Chondrocyte (in vitro differentiated cells): Measurements from ENCODE around the gene IL22RA1. TPM values are rescaled to one million over a fixed set of nuclear protein-coding genes. Genes with fewer than 3 reads are reported as not detected.

Experiments
- DNase-seq: peaks from one replicate; pipeline ENCODE4 v3.0.0; 2021; ENCODE audit warnings: mixed read lengths, low spot score
- H3K27ac Mint-ChIP-seq: one replicate; pipeline ENCODE4 v1.8.0; 2021; ENCODE audit warnings: mild to moderate bottlenecking, moderate library complexity, mixed read lengths; ENCODE audit not compliant: unreplicated experiment
- H3K27me3 Mint-ChIP-seq: 2 replicates; pipeline ENCODE4 v1.8.0; 2021; ENCODE audit warnings: low read depth, mixed read lengths
- H3K36me3 Mint-ChIP-seq: 2 replicates; pipeline ENCODE4 v1.8.0; 2021; ENCODE audit warnings: low read depth, mixed read lengths
- H3K4me1 Mint-ChIP-seq: 2 replicates; pipeline ENCODE4 v1.8.0; 2021; ENCODE audit warnings: low read depth, mild to moderate bottlenecking, mixed read lengths
- H3K4me3 Mint-ChIP-seq: one replicate; pipeline ENCODE4 v1.8.0; 2021; ENCODE audit warnings: mild to moderate bottlenecking, moderate library complexity, mixed read lengths; ENCODE audit not compliant: unreplicated experiment
- H3K9me3 Mint-ChIP-seq: 2 replicates; pipeline ENCODE4 v1.8.0; 2021; ENCODE audit warnings: low read depth, mixed read lengths
- total RNA-seq: library from RNA; stranded (reverse); gene quantifications from 3 replicates; pipeline ENCODE4 v1.2.1, GENCODE V29; 2021
- TF ChIP-seq, protein P1 (sequence below): fragments of 200-600 bp; sonication (generic); IDR thresholded peaks from 2 replicates; pipeline ENCODE4 v1.5.0; 2021; ENCODE audit warnings: antibody characterized with exemption, mild to moderate bottlenecking, moderate library complexity

The IL22RA1 gene
- total RNA-seq, 1 donor from 2014 or later: not detected

DNA sequence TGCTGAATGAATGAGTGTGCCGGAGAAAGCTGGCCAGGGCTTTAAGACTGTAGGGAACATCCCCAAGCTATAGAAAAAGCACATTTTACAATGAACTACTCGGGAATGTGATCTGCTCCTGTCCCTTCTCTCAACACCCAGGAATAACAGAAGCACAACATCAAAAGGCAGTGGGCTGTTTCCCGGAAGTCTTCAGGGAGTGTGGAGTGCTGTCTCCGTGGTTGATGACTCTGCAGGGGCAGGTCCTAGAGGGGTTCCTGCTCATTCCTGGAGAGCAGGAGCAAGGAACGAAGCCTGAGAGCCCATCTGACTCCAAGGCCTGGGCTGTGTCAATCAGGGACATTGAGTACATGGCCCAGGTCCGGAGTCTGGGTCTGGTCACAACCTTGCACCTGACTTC is 4.9 kb upstream of the IL22RA1 start:
- no peaks in the 10 kb centered on the region for H3K9me3 Mint-ChIP-seq
- no peak overlapping the region for H3K27ac Mint-ChIP-seq
- peaks cover 21% of the 10 kb centered on the region for H3K4me1 Mint-ChIP-seq
- no peaks in the 10 kb centered on the region for H3K36me3 Mint-ChIP-seq
- TF ChIP-seq, protein P1, sequence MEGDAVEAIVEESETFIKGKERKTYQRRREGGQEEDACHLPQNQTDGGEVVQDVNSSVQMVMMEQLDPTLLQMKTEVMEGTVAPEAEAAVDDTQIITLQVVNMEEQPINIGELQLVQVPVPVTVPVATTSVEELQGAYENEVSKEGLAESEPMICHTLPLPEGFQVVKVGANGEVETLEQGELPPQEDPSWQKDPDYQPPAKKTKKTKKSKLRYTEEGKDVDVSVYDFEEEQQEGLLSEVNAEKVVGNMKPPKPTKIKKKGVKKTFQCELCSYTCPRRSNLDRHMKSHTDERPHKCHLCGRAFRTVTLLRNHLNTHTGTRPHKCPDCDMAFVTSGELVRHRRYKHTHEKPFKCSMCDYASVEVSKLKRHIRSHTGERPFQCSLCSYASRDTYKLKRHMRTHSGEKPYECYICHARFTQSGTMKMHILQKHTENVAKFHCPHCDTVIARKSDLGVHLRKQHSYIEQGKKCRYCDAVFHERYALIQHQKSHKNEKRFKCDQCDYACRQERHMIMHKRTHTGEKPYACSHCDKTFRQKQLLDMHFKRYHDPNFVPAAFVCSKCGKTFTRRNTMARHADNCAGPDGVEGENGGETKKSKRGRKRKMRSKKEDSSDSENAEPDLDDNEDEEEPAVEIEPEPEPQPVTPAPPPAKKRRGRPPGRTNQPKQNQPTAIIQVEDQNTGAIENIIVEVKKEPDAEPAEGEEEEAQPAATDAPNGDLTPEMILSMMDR: no peak
- DNase-seq: no peak
- H3K27me3 Mint-ChIP-seq: peaks cover 12% of the 10 kb centered on the region
- H3K4me3 Mint-ChIP-seq: no peak overlapping the region

GRCh38 chr1:24147194-24147593 is 4.3 kb upstream of the IL22RA1 start:
- TF ChIP-seq, protein P1: no peak
- Mint-ChIP-seq H3K4me1 (peaks cover 21% of the 10 kb centered on the region), H3K4me3 (no peak overlapping the region), H3K9me3 (no peaks in the 10 kb centered on the region), H3K27me3 (peaks cover 12% of the 10 kb centered on the region), H3K27ac (no peak overlapping the region), H3K36me3 (no peaks in the 10 kb centered on the region)
- no peak for DNase-seq

- H3K36me3 Mint-ChIP-seq: no peaks in the 10 kb centered on the region
- TF ChIP-seq, protein P1: no peak
- no peak overlapping the region for H3K4me3 Mint-ChIP-seq
- H3K4me1 Mint-ChIP-seq: no peaks in the 10 kb centered on the region
- H3K27me3 Mint-ChIP-seq: peaks cover 12% of the 10 kb centered on the region
- H3K27ac Mint-ChIP-seq: no peak overlapping the region
- H3K9me3 Mint-ChIP-seq: peaks cover 6% of the 10 kb centered on the region
- no peak for DNase-seq
Observed at GRCh38 chr1:24141311-24141997, 1.5 kb downstream of the IL22RA1 start.

DNA sequence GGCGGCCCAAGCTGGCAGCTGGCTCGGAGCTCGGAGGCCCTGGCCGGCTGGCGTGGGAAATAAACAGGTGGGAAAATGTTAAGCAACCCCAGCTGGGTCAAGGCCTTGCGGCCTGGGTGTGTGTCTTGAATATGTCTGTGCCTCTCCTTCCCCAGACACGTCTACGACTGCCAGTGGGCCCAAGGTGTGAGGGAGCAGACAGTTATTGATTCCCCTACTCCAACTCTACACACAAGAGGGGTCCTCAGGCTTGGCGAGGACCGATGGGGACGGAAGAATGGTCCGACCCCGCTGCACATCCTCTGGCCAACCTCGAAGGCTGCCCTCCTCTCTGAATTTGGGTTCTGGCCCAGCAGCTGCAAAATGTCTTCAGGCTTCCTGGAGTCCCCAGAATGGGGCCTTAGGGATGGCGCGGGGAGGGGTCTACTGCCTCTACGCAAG is 2.2 kb downstream of the IL22RA1 start:
- Mint-ChIP-seq H3K4me3 (no peak overlapping the region), H3K36me3 (no peaks in the 10 kb centered on the region), H3K9me3 (peaks cover 6% of the 10 kb centered on the region), H3K27me3 (peaks cover 12% of the 10 kb centered on the region), H3K27ac (no peak overlapping the region), H3K4me1 (no peaks in the 10 kb centered on the region)
- TF ChIP-seq, protein P1: no peak
- no peak for DNase-seq

DNA sequence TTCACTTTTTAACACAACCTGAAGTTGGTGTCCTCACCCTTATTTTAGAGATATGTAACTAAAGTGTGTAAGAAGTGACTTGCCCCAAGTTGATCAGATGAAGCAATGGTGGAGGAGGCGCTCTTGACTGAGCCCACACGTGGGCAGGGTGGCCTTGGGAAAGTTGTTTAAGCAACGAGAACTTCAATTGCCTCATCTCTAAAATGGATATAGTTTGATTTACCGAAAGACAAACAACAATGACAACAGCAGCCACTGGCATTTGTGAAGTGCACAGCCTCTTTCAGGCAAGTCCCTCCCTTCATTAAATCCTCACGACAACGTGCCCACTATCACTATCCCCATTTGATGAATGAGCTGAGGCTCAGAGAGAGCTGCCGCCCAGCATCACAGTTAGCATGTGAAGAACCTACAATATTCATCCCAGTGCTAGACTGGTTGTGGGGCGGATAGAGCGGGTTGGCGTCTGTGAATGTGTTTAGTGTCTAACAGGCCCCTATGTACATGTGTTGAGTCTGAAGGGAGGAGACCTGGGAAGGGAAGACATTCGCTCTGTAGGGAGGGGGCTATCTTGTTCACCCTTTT is 3.0 kb downstream of the IL22RA1 start:
- peaks cover 12% of the 10 kb centered on the region for H3K27me3 Mint-ChIP-seq
- H3K4me3 Mint-ChIP-seq: no peak overlapping the region
- no peak for DNase-seq
- H3K4me1 Mint-ChIP-seq: no peaks in the 10 kb centered on the region
- H3K9me3 Mint-ChIP-seq: peaks cover 6% of the 10 kb centered on the region
- H3K27ac Mint-ChIP-seq: no peak overlapping the region
- H3K36me3 Mint-ChIP-seq: no peaks in the 10 kb centered on the region
- TF ChIP-seq, protein P1: no peak
